GM12878 (cell line): ENCODE data around the gene IRF9. TPM values are rescaled to one million over a fixed set of nuclear protein-coding genes. Genes with fewer than 3 reads are reported as not detected.

Source experiments
- ATAC-seq: fragments of 200-7000 bp; cut with Tn5 transposase; 3 replicates; pipeline ENCODE4 v1.9.1; 2020; ENCODE audit warnings: mild to moderate bottlenecking, moderate library complexity
- BruUV-seq: library from RNA; stranded (reverse); fragments of 400-500 nt; replicated peaks from 2 replicates; lab custom pipeline; 2021; lab: Mats Ljungman, UMichigan
- CTCF ChIA-PET: fragments of 300-600 bp; sonication (Branson Sonifier 250); formaldehyde crosslinking; extraction: SDS; loops from one replicate; lab custom pipeline; 2021; ENCODE audit warnings: inconsistent platforms; lab: Yijun Ruan, JAX
- POLR2A ChIA-PET: fragments of 350-600 bp; formaldehyde crosslinking; extraction: SDS; loops from one replicate; lab custom pipeline; 2021; ENCODE audit warnings: inconsistent platforms; lab: Charles Lee
- RAD21 ChIA-PET: fragments of 300-600 bp; sonication (Branson Sonifier 250); formaldehyde crosslinking; loops from one replicate; lab custom pipeline; 2023; ENCODE audit warnings: antibody characterized with exemption; ENCODE audit not compliant: unreplicated experiment; lab: Charles Lee
- SMC1A ChIA-PET: fragments of 300-600 bp; sonication (Branson Sonifier 250); formaldehyde crosslinking; loops from one replicate; lab custom pipeline; 2023; ENCODE audit not compliant: unreplicated experiment, uncharacterized antibody; lab: Charles Lee
- DNase-seq: peaks from one replicate; pipeline ENCODE4 v3.0.0-alpha.2; 2011; ENCODE audit warnings: low read depth, low spot score
- FAIRE-seq: peaks from 3 replicates; lab custom pipeline; 2011; peaks lifted over from hg19 to GRCh38; lab: Jason Lieb, UNC
- H2AFZ ChIP-seq: 2 replicates; pipeline ENCODE4 v1.6.0; 2011; ENCODE audit warnings: low read depth, low read length, control low read depth; ENCODE audit not compliant: control insufficient read depth
- H3K27ac ChIP-seq: 2 replicates; pipeline ENCODE4 v1.5.1; 2011; ENCODE audit warnings: control low read depth; ENCODE audit not compliant: control insufficient read depth, insufficient read depth
- H3K27me3 ChIP-seq, 2 experiments: replicated peaks in 1 of 2; 2 replicates each; pipeline versions ENCODE4 v1.6.0 to v1.6.1; 2011; ENCODE audit warnings: low read length in 1 of 2; ENCODE audit not compliant: control insufficient read depth in 2 of 2, insufficient read depth in 2 of 2
- H3K36me3 ChIP-seq, 2 experiments: 2 replicates each; pipeline ENCODE4 v1.5.1; 2011; ENCODE audit warnings: low read length in 1 of 2; ENCODE audit not compliant: control insufficient read depth in 2 of 2, insufficient read depth in 2 of 2
- H3K4me1 ChIP-seq: 2 replicates; pipeline ENCODE4 v1.6.1; 2011; ENCODE audit warnings: mild to moderate bottlenecking, low read length, moderate library complexity, mixed read lengths; ENCODE audit not compliant: control insufficient read depth, insufficient read depth
- H3K4me2 ChIP-seq: 2 replicates; pipeline ENCODE4 v1.6.0; 2011; ENCODE audit warnings: control low read depth; ENCODE audit not compliant: control insufficient read depth, insufficient read depth
- H3K4me3 ChIP-seq: fragments of 200-600 bp; sonication (generic); 2 replicates; pipeline ENCODE4 v1.5.1; 2016
- H3K79me2 ChIP-seq: 2 replicates; pipeline ENCODE4 v1.6.0; 2011; ENCODE audit warnings: low read length; ENCODE audit not compliant: control insufficient read depth, insufficient read depth
- H3K9ac ChIP-seq: 2 replicates; pipeline ENCODE4 v1.8.0; 2011; ENCODE audit warnings: low read length, control low read depth, mixed read lengths; ENCODE audit not compliant: control insufficient read depth, insufficient read depth
- H3K9me3 ChIP-seq: replicated peaks from 3 replicates; pipeline ENCODE4 v1.5.1; 2011; ENCODE audit warnings: mild to moderate bottlenecking, low read length; ENCODE audit not compliant: control insufficient read depth, insufficient read depth
- H4K20me1 ChIP-seq: 2 replicates; pipeline ENCODE4 v1.6.0; 2011; ENCODE audit not compliant: control insufficient read depth, insufficient read depth
- BACH1 ChIP-seq: fragments of 450-650 bp; IDR thresholded peaks from 2 replicates; pipeline ENCODE4 v1.6.1; 2017; ENCODE audit warnings: mild to moderate bottlenecking, borderline replicate concordance
- BRCA1 ChIP-seq: IDR thresholded peaks from 2 replicates; pipeline ENCODE4 v1.6.1; 2011; ENCODE audit warnings: low read depth, low read length, improper control_type of control experiment
- CHD2 ChIP-seq: IDR thresholded peaks from 2 replicates; pipeline ENCODE4 v1.6.1; 2011; ENCODE audit warnings: low read depth, low read length, improper control_type of control experiment, borderline replicate concordance
- HDAC2 ChIP-seq: fragments of 200-600 bp; sonication (generic); IDR thresholded peaks from 2 replicates; pipeline ENCODE4 v1.6.1; 2017
- IKZF1 ChIP-seq: fragments of 450-650 bp; conservative IDR thresholded peaks from 2 replicates; pipeline ENCODE4 v1.6.1; 2017; ENCODE audit warnings: antibody characterized with exemption, mild to moderate bottlenecking
- MXI1 ChIP-seq: fragments of 150-350 bp; IDR thresholded peaks from 2 replicates; pipeline ENCODE4 v1.6.1; 2011; ENCODE audit warnings: low read depth, mild to moderate bottlenecking, inconsistent platforms, low read length, improper control_type of control experiment
- NBN ChIP-seq: fragments of 450-650 bp; IDR thresholded peaks from 2 replicates; pipeline ENCODE4 v1.6.1; 2016
- NR2C2 ChIP-seq: IDR thresholded peaks from 2 replicates; pipeline ENCODE4 v1.6.1; 2011; ENCODE audit warnings: borderline replicate concordance, low read depth; ENCODE audit not compliant: control insufficient read depth, insufficient read length
- NRF1 ChIP-seq: conservative IDR thresholded peaks from 2 replicates; pipeline ENCODE4 v1.6.1; 2011; ENCODE audit warnings: mild to moderate bottlenecking, low read depth, low read length, improper control_type of control experiment
- PAX8 ChIP-seq: fragments of 450-650 bp; IDR thresholded peaks from 2 replicates; pipeline ENCODE4 v1.6.1; 2017; ENCODE audit warnings: mild to moderate bottlenecking, moderate library complexity
- RUNX3 ChIP-seq: IDR thresholded peaks from 2 replicates; pipeline ENCODE4 v1.6.1; 2012; ENCODE audit warnings: low read length, inconsistent platforms
- SMAD5 ChIP-seq: IDR thresholded peaks from 2 replicates; pipeline ENCODE4 v1.6.1; 2016; ENCODE audit warnings: antibody characterized with exemption, low read depth
- STAT1 ChIP-seq: fragments of 450-650 bp; conservative IDR thresholded peaks from 2 replicates; pipeline ENCODE4 v1.6.1; 2014; ENCODE audit warnings: antibody characterized with exemption, mild to moderate bottlenecking
- TBL1XR1 ChIP-seq: IDR thresholded peaks from 2 replicates; pipeline ENCODE4 v1.6.1; 2012; ENCODE audit warnings: low read depth, low read length, improper control_type of control experiment
- ZZZ3 ChIP-seq: IDR thresholded peaks from 2 replicates; pipeline ENCODE4 v1.6.1; 2011; ENCODE audit warnings: low read depth; ENCODE audit not compliant: control insufficient read depth, insufficient read length
- WGBS: methylation state at CpG from one replicate; pipeline ENCODE4 v1.1.6; 2016; ENCODE audit warnings: low lambda C conversion rate; ENCODE audit not compliant: insufficient replicate concordance, insufficient coverage; ENCODE audit errors: missing lambda C conversion rate; 5-methylcytosine and 5-hydroxymethylcytosine counted together
- in situ Hi-C: fragments of 300-500 bp; cut with MboI; formaldehyde crosslinking; loops from 9 replicates; pipeline ENCODE4 v1.14.3; 2018; ENCODE audit warnings: mixed read lengths
- intact Hi-C: fragments of 100-400 bp; cut with micrococcal nuclease; formaldehyde crosslinking; loops from one replicate; pipeline ENCODE4 v1.14.2; 2022; ENCODE audit not compliant: unreplicated experiment
- polyA plus RNA-seq, 11 experiments: library from polyadenylated mRNA; depleted of rRNA in 4 of 11; unstranded in 6 of 11; stranded (reverse) in 5 of 11; fragments of >200 nt; fragmentation: Nextera tagmentation in 4 of 11; fragmentation: Illumina TruSeq in 1 of 11; extraction: Ambion mirVana in 4 of 11; extraction: Trizol in 1 of 11; gene quantifications; 1 replicate in 1 of 11; 2 replicates in 10 of 11; pipeline versions ENCODE4 v1.2.1 to v1.2.3, GENCODE V29; 2011 to 2016; ENCODE audit warnings: inconsistent platforms in 2 of 11, missing spikeins in 2 of 11, low read depth in 1 of 11
- total RNA-seq, 4 experiments: library from RNA; depleted of rRNA in 3 of 4; stranded (reverse); fragments of >200 nt in 3 of 4; fragmentation: Illumina TruSeq in 1 of 4; extraction: Trizol in 1 of 4; gene quantifications; 2 replicates each; pipeline versions ENCODE4 v1.2.1 to v1.2.3, GENCODE V29; 2013 to 2021
- TF ChIP-seq, protein P1 (sequence below): fragments of 450-650 bp; IDR thresholded peaks from 2 replicates; pipeline ENCODE4 v1.6.1; 2016; ENCODE audit warnings: mild to moderate bottlenecking, moderate library complexity, borderline replicate concordance
- TF ChIP-seq, protein P2 (sequence below): fragments of 450-650 bp; formaldehyde crosslinking; IDR thresholded peaks from 2 replicates; pipeline ENCODE4 v1.4.0; 2020; ENCODE audit warnings: mild to moderate bottlenecking, moderate library complexity

The IRF9 gene
- total and polyA plus RNA-seq, 10 of the 15 experiments (the other 5 are each of a cell fraction or from before 2014, with no cell fraction given) = 47.6 to 234 (median 148) TPM

DNA sequence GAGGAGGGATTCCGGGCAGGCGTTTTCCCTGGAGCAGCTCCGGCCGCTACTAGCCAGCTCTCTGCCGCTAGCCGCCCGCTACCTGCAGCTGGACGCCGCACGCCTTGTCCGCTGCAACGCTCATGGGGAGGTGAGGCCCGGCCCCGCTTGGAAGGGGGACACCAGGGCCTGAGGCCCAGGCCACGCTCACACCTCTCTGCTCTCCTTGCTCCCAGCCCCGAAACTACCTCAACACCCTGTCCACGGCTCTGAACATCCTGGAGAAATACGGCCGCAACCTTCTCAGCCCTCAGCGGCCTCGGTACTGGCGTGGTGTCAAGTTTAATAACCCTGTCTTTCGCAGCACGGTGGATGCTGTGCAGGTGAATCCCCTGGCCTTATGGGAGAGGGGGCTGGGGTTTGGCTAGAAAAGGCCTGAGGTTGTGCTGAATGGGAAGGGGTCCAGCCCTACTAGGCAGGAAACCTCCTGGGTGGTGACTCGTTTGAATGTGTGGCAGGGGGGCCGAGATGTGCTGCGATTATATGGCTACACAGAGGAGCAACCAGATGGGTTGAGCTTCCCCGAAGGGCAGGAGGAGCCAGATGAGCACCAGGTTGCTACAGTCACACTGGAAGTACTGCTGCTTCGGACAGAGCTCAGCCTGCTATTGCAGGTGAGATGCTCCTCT, 13.2 kb upstream of the IRF9 start:
- peak overlapping the region; percentile 90 for H3K27ac ChIP-seq
- TF ChIP-seq IKZF1 (no peak; the same call in 1 of the 2 replicates), BRCA1 (no peak), RUNX3 (no peak), SMAD5 (no peak), MXI1 (peak; percentile 5; the same call in 1 of the 2 replicates), TBL1XR1 (no peak), ZZZ3 (no peak), BACH1 (0 out of 2 replicates have a peak, but pooled peaks have one; percentile 4), STAT1 (no peak), CHD2 (no peak), NRF1 (no peak), NR2C2 (no peak), HDAC2 (no peak), PAX8 (no peak), NBN (no peak)
- TF ChIP-seq, protein P1, sequence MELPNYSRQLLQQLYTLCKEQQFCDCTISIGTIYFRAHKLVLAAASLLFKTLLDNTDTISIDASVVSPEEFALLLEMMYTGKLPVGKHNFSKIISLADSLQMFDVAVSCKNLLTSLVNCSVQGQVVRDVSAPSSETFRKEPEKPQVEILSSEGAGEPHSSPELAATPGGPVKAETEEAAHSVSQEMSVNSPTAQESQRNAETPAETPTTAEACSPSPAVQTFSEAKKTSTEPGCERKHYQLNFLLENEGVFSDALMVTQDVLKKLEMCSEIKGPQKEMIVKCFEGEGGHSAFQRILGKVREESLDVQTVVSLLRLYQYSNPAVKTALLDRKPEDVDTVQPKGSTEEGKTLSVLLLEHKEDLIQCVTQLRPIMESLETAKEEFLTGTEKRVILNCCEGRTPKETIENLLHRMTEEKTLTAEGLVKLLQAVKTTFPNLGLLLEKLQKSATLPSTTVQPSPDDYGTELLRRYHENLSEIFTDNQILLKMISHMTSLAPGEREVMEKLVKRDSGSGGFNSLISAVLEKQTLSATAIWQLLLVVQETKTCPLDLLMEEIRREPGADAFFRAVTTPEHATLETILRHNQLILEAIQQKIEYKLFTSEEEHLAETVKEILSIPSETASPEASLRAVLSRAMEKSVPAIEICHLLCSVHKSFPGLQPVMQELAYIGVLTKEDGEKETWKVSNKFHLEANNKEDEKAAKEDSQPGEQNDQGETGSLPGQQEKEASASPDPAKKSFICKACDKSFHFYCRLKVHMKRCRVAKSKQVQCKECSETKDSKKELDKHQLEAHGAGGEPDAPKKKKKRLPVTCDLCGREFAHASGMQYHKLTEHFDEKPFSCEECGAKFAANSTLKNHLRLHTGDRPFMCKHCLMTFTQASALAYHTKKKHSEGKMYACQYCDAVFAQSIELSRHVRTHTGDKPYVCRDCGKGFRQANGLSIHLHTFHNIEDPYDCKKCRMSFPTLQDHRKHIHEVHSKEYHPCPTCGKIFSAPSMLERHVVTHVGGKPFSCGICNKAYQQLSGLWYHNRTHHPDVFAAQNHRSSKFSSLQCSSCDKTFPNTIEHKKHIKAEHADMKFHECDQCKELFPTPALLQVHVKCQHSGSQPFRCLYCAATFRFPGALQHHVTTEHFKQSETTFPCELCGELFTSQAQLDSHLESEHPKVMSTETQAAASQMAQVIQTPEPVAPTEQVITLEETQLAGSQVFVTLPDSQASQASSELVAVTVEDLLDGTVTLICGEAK = no peak
- TF ChIP-seq, protein P2, sequence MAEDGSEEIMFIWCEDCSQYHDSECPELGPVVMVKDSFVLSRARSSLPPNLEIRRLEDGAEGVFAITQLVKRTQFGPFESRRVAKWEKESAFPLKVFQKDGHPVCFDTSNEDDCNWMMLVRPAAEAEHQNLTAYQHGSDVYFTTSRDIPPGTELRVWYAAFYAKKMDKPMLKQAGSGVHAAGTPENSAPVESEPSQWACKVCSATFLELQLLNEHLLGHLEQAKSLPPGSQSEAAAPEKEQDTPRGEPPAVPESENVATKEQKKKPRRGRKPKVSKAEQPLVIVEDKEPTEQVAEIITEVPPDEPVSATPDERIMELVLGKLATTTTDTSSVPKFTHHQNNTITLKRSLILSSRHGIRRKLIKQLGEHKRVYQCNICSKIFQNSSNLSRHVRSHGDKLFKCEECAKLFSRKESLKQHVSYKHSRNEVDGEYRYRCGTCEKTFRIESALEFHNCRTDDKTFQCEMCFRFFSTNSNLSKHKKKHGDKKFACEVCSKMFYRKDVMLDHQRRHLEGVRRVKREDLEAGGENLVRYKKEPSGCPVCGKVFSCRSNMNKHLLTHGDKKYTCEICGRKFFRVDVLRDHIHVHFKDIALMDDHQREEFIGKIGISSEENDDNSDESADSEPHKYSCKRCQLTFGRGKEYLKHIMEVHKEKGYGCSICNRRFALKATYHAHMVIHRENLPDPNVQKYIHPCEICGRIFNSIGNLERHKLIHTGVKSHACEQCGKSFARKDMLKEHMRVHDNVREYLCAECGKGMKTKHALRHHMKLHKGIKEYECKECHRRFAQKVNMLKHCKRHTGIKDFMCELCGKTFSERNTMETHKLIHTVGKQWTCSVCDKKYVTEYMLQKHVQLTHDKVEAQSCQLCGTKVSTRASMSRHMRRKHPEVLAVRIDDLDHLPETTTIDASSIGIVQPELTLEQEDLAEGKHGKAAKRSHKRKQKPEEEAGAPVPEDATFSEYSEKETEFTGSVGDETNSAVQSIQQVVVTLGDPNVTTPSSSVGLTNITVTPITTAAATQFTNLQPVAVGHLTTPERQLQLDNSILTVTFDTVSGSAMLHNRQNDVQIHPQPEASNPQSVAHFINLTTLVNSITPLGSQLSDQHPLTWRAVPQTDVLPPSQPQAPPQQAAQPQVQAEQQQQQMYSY (CRISPR knock-in tag) = no peak

More for the DNA sequence above, 13.2 kb upstream of the IRF9 start:
- Histone ChIP-seq H3K79me2 (peaks cover 61% of the 10 kb centered on the region), H3K4me3 (peak overlapping the region; percentile 82), H3K27me3 (no peaks in the 10 kb centered on the region), H3K4me1 (peaks cover 10% of the 10 kb centered on the region), H3K9ac (peak overlapping the region; percentile 81), H3K4me2 (peak overlapping the region; percentile 48), H3K36me3 (peaks cover 18 to 37% of the 10 kb centered on the region in 2 experiments), H3K9me3 (no peaks in the 10 kb centered on the region; the same call in 2 of the 3 replicates), H2AFZ (no peak overlapping the region), H4K20me1 (no peaks in the 10 kb centered on the region)
- in situ Hi-C loops = no loop called here
- DNase-seq (no peak), ATAC-seq (peak; percentile 0; the same call in 2 of the 3 replicates), FAIRE-seq (no peak)
- ChIA-PET CTCF (interaction anchor here (0.6 to 8.2 kb wide), 9 partner anchors 8 to 124 kb away, joined by 3 to 63 read pairs (median 5); partner anchors contain the start of genes DCAF11, IRF9, NRL and PCK2), SMC1A (interaction anchor here (1.1 to 4.8 kb wide), 7 partner anchors 8 to 94 kb away, joined by 4 to 54 read pairs (median 8); partner anchors contain the start of genes DCAF11, IPO4, IRF9 and NRL), RAD21 (interaction anchor here (1.2 to 3.9 kb wide), 8 partner anchors 11 to 58 kb away, joined by 3 to 37 read pairs (median 16); partner anchors contain the start of genes DCAF11, IRF9, NRL and PCK2), POLR2A (interaction anchor here (0.5 to 5.8 kb wide), 13 partner anchors 9 to 369 kb away, joined by 4 to 99 read pairs (median 17); partner anchors contain the start of genes CHMP4A, DCAF11, IPO4 and IRF9)
- intact Hi-C loops = loop anchor here (1.0 to 5.0 kb wide), 2 partner anchors 13 to 149 kb away; partner anchors contain the start of genes DHRS1, IRF9 and NOP9
- TSS peak; percentile 69 for BruUV-seq
- WGBS = 3% methylated on average over 25 of the region's 29 CpGs
